ENCODE measurements around the gene GOLGA8N. TPM values are rescaled to one million over a fixed set of nuclear protein-coding genes. Genes with fewer than 3 reads are reported as not detected.
A peak's percentile ranks its signal among the peaks of the same experiment; 100 is the strongest.
"Not testable (repeated sequence)": the region's sequence is repeated elsewhere in the genome, so short reads cannot be mapped to it uniquely, and the experiment has no call there.

Gene GOLGA8N
- total RNA-seq = 10 to 100 TPM in 1 of 4 donors, 1 to 10 TPM in 3; 4.4 to 17.4 (median 5.8) TPM

GRCh38 chr15:32593151-32593550, at the start of gene GOLGA8N:
TSS of gene GOLGA8N (plus strand) at chr15:32593456.
- intact Hi-C loops (cut with DNase I; ENCODE audit: low total_unique reads); H3K4me3 ChIP-seq (ENCODE audit: low read depth, poor library complexity, severe bottlenecking); DNase-seq (ENCODE audit: low spot score in 2 of 2): not testable (repeated sequence)
- WGBS, 2 donors = 87% methylated on average over 4 of the region's 8 CpGs; no CpG with 5 or more reads in 1 of the 2 donors

- H3K4me3 ChIP-seq (ENCODE audit: low read depth, poor library complexity, severe bottlenecking); intact Hi-C loops (cut with DNase I; ENCODE audit: low total_unique reads); DNase-seq (ENCODE audit: low spot score in 2 of 2): not testable (repeated sequence)
- no CpG with 5 or more reads among the region's 1 CpG for WGBS, 2 donors
These were observed 49.8 kb upstream of the GOLGA8N start for GRCh38 chr15:32543456-32543855.

GRCh38 chr15:32545129-32545528, 48.1 kb upstream of the GOLGA8N start:
- H3K4me3 ChIP-seq (ENCODE audit: low read depth, poor library complexity, severe bottlenecking); intact Hi-C loops (cut with DNase I; ENCODE audit: low total_unique reads); DNase-seq (ENCODE audit: low spot score in 2 of 2): not testable (repeated sequence)
- no CpG with 5 or more reads among the region's 9 CpGs for WGBS, 2 donors

GRCh38 chr15:32554587-32554986, 38.7 kb upstream of the GOLGA8N start:
- intact Hi-C loops (cut with DNase I; ENCODE audit: low total_unique reads); DNase-seq (ENCODE audit: low spot score in 2 of 2); H3K4me3 ChIP-seq (ENCODE audit: low read depth, poor library complexity, severe bottlenecking): not testable (repeated sequence)

GRCh38 chr15:32562198-32562597, 31.1 kb upstream of the GOLGA8N start:
- DNase-seq (ENCODE audit: low spot score in 2 of 2); H3K4me3 ChIP-seq (ENCODE audit: low read depth, poor library complexity, severe bottlenecking); intact Hi-C loops (cut with DNase I; ENCODE audit: low total_unique reads): not testable (repeated sequence)
- 76 to 98% methylated on average over 6 of the region's 6 CpGs for WGBS, 2 donors

- WGBS, 2 donors = 25% methylated on average over 2 of the region's 3 CpGs; no CpG with 5 or more reads in 1 of the 2 donors
- intact Hi-C loops (cut with DNase I; ENCODE audit: low total_unique reads) = not testable (repeated sequence)
These were observed 24.3 kb upstream of the GOLGA8N start for GRCh38 chr15:32568988-32569387.

GRCh38 chr15:32578482-32578881, 14.8 kb upstream of the GOLGA8N start:
- H3K4me3 ChIP-seq (ENCODE audit: low read depth, poor library complexity, severe bottlenecking); intact Hi-C loops (cut with DNase I; ENCODE audit: low total_unique reads); DNase-seq (ENCODE audit: low spot score in 2 of 2): not testable (repeated sequence)
- WGBS, 2 donors = 63% methylated on average over 1 of the region's 4 CpGs; no CpG with 5 or more reads in 1 of the 2 donors

More at GRCh38 chr15:32568988-32569387, 24.3 kb upstream of the GOLGA8N start:
- not testable (repeated sequence) for DNase-seq (ENCODE audit: low spot score in 2 of 2); H3K4me3 ChIP-seq (ENCODE audit: low read depth, poor library complexity, severe bottlenecking)

GRCh38 chr15:32585844-32586243, 7.4 kb upstream of the GOLGA8N start:
- intact Hi-C loops (cut with DNase I; ENCODE audit: low total_unique reads); H3K4me3 ChIP-seq (ENCODE audit: low read depth, poor library complexity, severe bottlenecking); DNase-seq (ENCODE audit: low spot score in 2 of 2): not testable (repeated sequence)
- WGBS, 2 donors = 84% methylated on average over 3 of the region's 4 CpGs; no CpG with 5 or more reads in 1 of the 2 donors

GRCh38 chr15:32609518-32609917, 16.3 kb downstream of the GOLGA8N start:
- WGBS, 2 donors = 82 to 83% methylated on average over 2 of the region's 2 CpGs
- DNase-seq (ENCODE audit: low spot score in 2 of 2); H3K4me3 ChIP-seq (ENCODE audit: low read depth, poor library complexity, severe bottlenecking); intact Hi-C loops (cut with DNase I; ENCODE audit: low total_unique reads): not testable (repeated sequence)

- intact Hi-C loops (cut with DNase I; ENCODE audit: low total_unique reads); H3K4me3 ChIP-seq (ENCODE audit: low read depth, poor library complexity, severe bottlenecking): not testable (repeated sequence)
- WGBS, 2 donors = 0 to 6% methylated on average over 1 of the region's 3 CpGs
- DNase-seq (ENCODE audit: low spot score in 2 of 2) = peak in 1 of 2 donors; percentile 48
These were observed 17.5 kb downstream of the GOLGA8N start for GRCh38 chr15:32610719-32611118.

- H3K4me3 ChIP-seq (ENCODE audit: low read depth, poor library complexity, severe bottlenecking); intact Hi-C loops (cut with DNase I; ENCODE audit: low total_unique reads): not testable (repeated sequence)
- 0% methylated on average over 1 to 12 of the region's 16 CpGs for WGBS, 2 donors
- DNase-seq (ENCODE audit: low spot score in 2 of 2) = peak in 1 of 2 donors; percentile 89
These were observed 21.4 kb downstream of the GOLGA8N start for GRCh38 chr15:32614712-32615050.

- 0 to 1% methylated on average over 17 to 24 of the region's 43 CpGs for WGBS, 2 donors
- peak; percentile 71 to 92 for DNase-seq (ENCODE audit: low spot score in 2 of 2)
- intact Hi-C loops (cut with DNase I; ENCODE audit: low total_unique reads) = not testable (repeated sequence)
- H3K4me3 ChIP-seq (ENCODE audit: low read depth, poor library complexity, severe bottlenecking) = peak within 1 kb of the TSS; percentile 17
These were observed 22.0 kb downstream of the GOLGA8N start, which contains the start of gene ARHGAP11A for GRCh38 chr15:32615051-32615870. TSS of gene ARHGAP11A (plus strand) at chr15:32615504. CDS start at chr15:32616212, 708 bp downstream.

GRCh38 chr15:32615871-32616426, 22.7 kb downstream of the GOLGA8N start:
- WGBS, 2 donors = 0 to 2% methylated on average over 19 to 24 of the region's 24 CpGs
- intact Hi-C loops (cut with DNase I; ENCODE audit: low total_unique reads) = not testable (repeated sequence)

More at GRCh38 chr15:32615871-32616426, 22.7 kb downstream of the GOLGA8N start:
- peak overlapping the region; percentile 17 for H3K4me3 ChIP-seq (ENCODE audit: low read depth, poor library complexity, severe bottlenecking)
- peak in 1 of 2 donors; percentile 80 for DNase-seq (ENCODE audit: low spot score in 2 of 2)

Measured in lower leg skin (tissue), 4 donors.